Heart left ventricle (tissue), 13 donors: Measurements from ENCODE around the gene KPNB1.

ENCODE experiments used
- POLR2A ChIP-seq, 2 donors: fragments of 450-650 bp; IDR thresholded peaks; one replicate each; pipeline ENCODE4 v1.6.1; 2017; ENCODE audit warnings: antibody characterized with exemption in 2 of 2, mild to moderate bottlenecking in 2 of 2, moderate library complexity in 2 of 2
- TF ChIP-seq, protein P1 (sequence below), 12 donors: fragments of 200-600 bp; sonication (generic) in 4 of 12; IDR thresholded peaks; one replicate each; pipeline versions ENCODE4 v1.5.0 to v1.8.0; 2018 to 2022; ENCODE audit warnings: antibody characterized with exemption in 12 of 12, mild to moderate bottlenecking in 5 of 12
- donor health status: ischemic (EF 13 %, LVEDD 7.1; RV severe dilation, severe dysfunction).
- donor health status: DM: no; HTN: yes; CAD: no.
- donor health status: DM: no; HTN: no; CAD: no.
- donor health status: ischemic (EF 25% LVEDD 6.9; RV normal size, moderate dysfunction).
- donor health status: ischemic (EF 25% LVEDD 5.7; RV mildly dilated, moderate dysfunction).
- donor health status: ischemic (EF 35%, LVEDD 5.7; RV mildly dilated, moderate dysfunction).
- donor health status: nonischemic (EF 11% LVEDD 7.7; RV severe dilation, severe dysfunction).
- donor health status: DM: yes; HTN: yes; CAD: no.
- donor health status: PGD.
- donor health status: ischemic (EF 29% LVEDD 5.4; RV normal size, mild dysfunction).
- donor health status: nonischemic (EF 23%, LVEDD 6.1; RV moderate dilation, normal function).

DNA sequence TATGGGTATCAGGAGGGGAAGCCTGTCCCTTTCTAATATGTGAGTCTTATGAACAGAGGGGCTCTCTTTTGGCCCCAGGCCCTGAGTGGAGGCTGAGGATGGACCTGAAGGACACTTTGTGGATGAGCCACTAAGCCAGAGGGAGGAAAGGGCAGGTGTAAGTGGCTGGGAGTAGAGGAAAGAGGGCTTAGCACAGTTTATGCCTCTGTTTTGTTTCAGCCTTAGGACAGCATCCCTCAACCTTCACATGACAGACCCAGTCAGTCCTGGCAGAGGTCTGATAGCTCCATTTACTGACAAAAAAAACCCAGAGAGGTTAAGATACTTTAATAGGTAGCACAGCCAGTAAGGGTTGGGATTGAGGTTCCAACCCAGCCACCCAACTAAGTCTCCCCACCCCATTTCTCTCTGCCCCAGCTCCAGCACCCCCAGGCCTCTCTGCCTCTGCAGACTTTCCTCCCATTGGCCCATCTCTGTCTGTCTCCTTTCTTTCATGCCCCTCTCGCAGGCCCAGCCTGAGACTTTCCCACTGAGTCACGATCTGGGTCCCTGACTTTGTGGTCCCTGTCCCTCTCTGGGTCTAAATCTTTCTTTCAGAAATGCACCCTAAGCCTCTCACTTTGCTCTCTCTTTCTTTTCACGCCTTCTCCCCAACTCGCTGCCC is 78.6 kb downstream of the KPNB1 start:
- TF ChIP-seq, protein P1, sequence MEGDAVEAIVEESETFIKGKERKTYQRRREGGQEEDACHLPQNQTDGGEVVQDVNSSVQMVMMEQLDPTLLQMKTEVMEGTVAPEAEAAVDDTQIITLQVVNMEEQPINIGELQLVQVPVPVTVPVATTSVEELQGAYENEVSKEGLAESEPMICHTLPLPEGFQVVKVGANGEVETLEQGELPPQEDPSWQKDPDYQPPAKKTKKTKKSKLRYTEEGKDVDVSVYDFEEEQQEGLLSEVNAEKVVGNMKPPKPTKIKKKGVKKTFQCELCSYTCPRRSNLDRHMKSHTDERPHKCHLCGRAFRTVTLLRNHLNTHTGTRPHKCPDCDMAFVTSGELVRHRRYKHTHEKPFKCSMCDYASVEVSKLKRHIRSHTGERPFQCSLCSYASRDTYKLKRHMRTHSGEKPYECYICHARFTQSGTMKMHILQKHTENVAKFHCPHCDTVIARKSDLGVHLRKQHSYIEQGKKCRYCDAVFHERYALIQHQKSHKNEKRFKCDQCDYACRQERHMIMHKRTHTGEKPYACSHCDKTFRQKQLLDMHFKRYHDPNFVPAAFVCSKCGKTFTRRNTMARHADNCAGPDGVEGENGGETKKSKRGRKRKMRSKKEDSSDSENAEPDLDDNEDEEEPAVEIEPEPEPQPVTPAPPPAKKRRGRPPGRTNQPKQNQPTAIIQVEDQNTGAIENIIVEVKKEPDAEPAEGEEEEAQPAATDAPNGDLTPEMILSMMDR (IDR thresholded peaks at IDR 0.05), result no peak
- no peak for TF ChIP-seq POLR2A (IDR thresholded peaks at IDR 0.05)
